ENCODE data around the gene IDUA.
A peak's percentile ranks its signal among the peaks of the same experiment; 100 is the strongest.

Gene IDUA

DNA sequence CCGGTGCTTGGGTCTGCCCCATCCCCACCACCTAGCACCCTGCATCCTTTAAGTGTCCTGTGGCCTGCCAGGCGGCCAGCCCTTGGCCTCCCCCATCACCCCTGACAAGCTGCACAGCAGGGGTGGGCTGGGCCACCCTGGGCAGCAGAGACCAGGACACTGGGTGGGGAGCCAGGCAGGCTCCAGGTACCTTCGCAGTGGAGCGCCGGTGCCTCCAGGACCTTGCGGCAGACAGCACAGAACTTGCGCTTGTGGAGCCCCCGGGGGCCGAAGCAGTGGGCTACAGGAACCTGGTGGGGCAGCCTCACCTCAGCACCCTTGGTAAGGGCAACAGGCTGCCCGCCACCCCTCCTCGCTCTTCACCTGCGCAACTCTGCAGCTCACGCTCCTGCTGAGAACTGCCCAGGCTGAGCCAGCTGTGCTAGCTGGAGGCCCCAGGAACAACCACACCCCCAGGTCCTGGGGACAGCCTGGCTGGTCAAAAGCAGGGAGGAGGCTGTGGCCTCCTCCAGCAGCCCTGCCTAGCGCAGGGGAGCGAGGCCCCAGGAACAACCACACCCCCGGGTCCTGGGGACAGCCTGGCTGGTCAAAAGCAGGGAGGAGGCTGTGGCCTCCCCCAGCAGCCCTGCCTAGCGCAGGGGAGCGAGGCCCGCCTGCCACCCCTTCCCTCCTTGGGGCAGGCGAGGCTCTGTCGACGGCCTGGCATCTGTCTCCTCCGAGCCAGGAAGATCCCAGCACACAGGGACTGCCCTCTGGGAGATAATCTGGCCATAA, 18.0 kb upstream of the IDUA start:
- H3K4me1 ChIP-seq (ENCODE audit: control insufficient read depth, insufficient read depth, low read depth, low read length): peaks cover 38% of the 10 kb centered on the region

DNA sequence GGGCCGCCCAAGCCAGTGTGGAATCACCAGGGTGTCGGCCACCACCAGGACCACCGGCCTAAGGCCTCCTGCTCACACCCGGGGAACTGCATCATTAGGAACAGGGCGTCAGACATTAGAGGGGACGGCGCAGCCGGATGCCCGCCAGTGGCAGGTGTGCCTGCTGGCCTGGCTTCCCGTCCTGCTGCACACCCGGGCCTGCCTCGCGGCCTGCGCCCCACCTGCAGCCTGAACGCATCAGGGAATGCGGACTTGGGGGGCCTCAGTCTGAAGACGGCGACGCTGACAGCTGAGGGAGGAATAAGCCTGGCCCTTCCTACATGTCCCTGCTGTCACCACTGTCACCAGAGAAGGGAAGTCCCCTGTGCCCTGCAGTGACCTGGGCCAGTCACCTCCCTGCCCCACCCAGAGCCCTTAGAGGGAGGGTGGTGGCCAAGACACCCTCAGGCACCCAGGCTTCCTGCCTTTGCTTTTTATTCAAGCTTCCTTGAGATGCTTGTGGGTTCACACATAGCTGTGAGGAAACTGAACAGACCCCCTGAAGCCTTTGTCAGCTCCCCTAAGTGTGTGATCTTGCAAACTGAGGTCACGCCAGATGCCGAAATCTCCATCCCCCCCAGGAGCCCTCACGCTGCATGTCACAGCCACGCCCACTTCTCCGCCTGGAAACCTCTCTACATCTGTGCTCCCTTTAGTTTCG, 16.6 kb upstream of the IDUA start:
- Histone ChIP-seq H3K14ac (ENCODE audit: low read length in 2 of 2) (no peak overlapping the region), H2AFZ (ENCODE audit: low read depth, low read length) (no peak overlapping the region), H3K79me1 (replicated peaks; ENCODE audit: low read length, poor library complexity, severe bottlenecking) (peaks cover 36% of the 10 kb centered on the region), H3K23ac (ENCODE audit: low read length in 2 of 2) (no peak overlapping the region), H3K4me1 (ENCODE audit: control insufficient read depth, insufficient read depth, low read depth, low read length) (peaks cover 39% of the 10 kb centered on the region), H2BK15ac (ENCODE audit: low read depth, poor library complexity, severe bottlenecking) (no peak overlapping the region), H3K27ac (ENCODE audit: low read length, poor library complexity, severe bottlenecking) (no peak overlapping the region), H3K4me3 (ENCODE audit: insufficient read depth in 1 of 2, low read depth in 1 of 2, low read length in 2 of 2) (no peak overlapping the region), H3K9me3 (ENCODE audit: control insufficient read depth, low read length) (no peaks in the 10 kb centered on the region), H3K4ac (ENCODE audit: low read depth in 1 of 2, low read length in 2 of 2) (no peak overlapping the region), H3K18ac (ENCODE audit: low read depth in 1 of 2, low read length in 2 of 2) (no peak overlapping the region), H2AK5ac (ENCODE audit: low read length, severe bottlenecking) (no peak overlapping the region), H4K8ac (ENCODE audit: low read length) (no peak overlapping the region), H2BK120ac (ENCODE audit: low read depth, low read length) (no peak overlapping the region), H3K27me3 (ENCODE audit: control insufficient read depth in 1 of 2, insufficient read depth in 1 of 2, low read length in 2 of 2) (no peaks in the 10 kb centered on the region), H4K91ac (ENCODE audit: low read length) (no peak overlapping the region), H3K4me2 (ENCODE audit: low read length, poor library complexity, severe bottlenecking) (no peak overlapping the region), H2BK5ac (ENCODE audit: low read depth, low read length, poor library complexity, severe bottlenecking) (no peak overlapping the region), H3K36me3 (ENCODE audit: control insufficient read depth in 1 of 2, insufficient read depth in 2 of 2, low read depth in 1 of 2, low read length in 2 of 2) (peaks cover 23 to 51% of the 10 kb centered on the region in 2 experiments), H3K9ac (ENCODE audit: low read length) (no peak overlapping the region), H2BK12ac (ENCODE audit: low read length in 2 of 2) (no peak overlapping the region)
- no peak for DNase-seq
- WGBS: 86% methylated on average over 25 of the region's 25 CpGs

More for the DNA sequence above, 18.0 kb upstream of the IDUA start:
- Histone ChIP-seq H3K14ac (ENCODE audit: low read length in 2 of 2) (no peak overlapping the region), H2BK120ac (ENCODE audit: low read depth, low read length) (no peak overlapping the region), H3K4me3 (ENCODE audit: insufficient read depth in 1 of 2, low read depth in 1 of 2, low read length in 2 of 2) (no peak overlapping the region), H2BK12ac (ENCODE audit: low read length in 2 of 2) (no peak overlapping the region), H3K9ac (ENCODE audit: low read length) (no peak overlapping the region), H3K9me3 (ENCODE audit: control insufficient read depth, low read length) (no peaks in the 10 kb centered on the region), H4K8ac (ENCODE audit: low read length) (no peak overlapping the region), H3K79me1 (replicated peaks; ENCODE audit: low read length, poor library complexity, severe bottlenecking) (peaks cover 36% of the 10 kb centered on the region), H3K27me3 (ENCODE audit: control insufficient read depth in 1 of 2, insufficient read depth in 1 of 2, low read length in 2 of 2) (no peaks in the 10 kb centered on the region), H2AFZ (ENCODE audit: low read depth, low read length) (no peak overlapping the region), H3K23ac (ENCODE audit: low read length in 2 of 2) (no peak overlapping the region), H3K18ac (ENCODE audit: low read depth in 1 of 2, low read length in 2 of 2) (no peak overlapping the region), H3K27ac (ENCODE audit: low read length, poor library complexity, severe bottlenecking) (no peak overlapping the region), H2BK5ac (ENCODE audit: low read depth, low read length, poor library complexity, severe bottlenecking) (no peak overlapping the region), H2AK5ac (ENCODE audit: low read length, severe bottlenecking) (no peak overlapping the region), H3K4me2 (ENCODE audit: low read length, poor library complexity, severe bottlenecking) (no peak overlapping the region), H4K91ac (ENCODE audit: low read length) (peak overlapping the region; percentile 48), H3K4ac (ENCODE audit: low read depth in 1 of 2, low read length in 2 of 2) (no peak overlapping the region), H3K36me3 (ENCODE audit: control insufficient read depth in 1 of 2, insufficient read depth in 2 of 2, low read depth in 1 of 2, low read length in 2 of 2) (peaks cover 33 to 65% of the 10 kb centered on the region in 2 experiments), H2BK15ac (ENCODE audit: low read depth, poor library complexity, severe bottlenecking) (no peak overlapping the region)
- no peak for DNase-seq
- WGBS: 80% methylated on average over 23 of the region's 23 CpGs

GRCh38 chr4:970854-971520, 15.9 kb upstream of the IDUA start:
- H2BK5ac ChIP-seq (ENCODE audit: low read depth, low read length, poor library complexity, severe bottlenecking): no peak overlapping the region
- no peak overlapping the region for H3K14ac ChIP-seq (ENCODE audit: low read length in 2 of 2)

More at GRCh38 chr4:970854-971520, 15.9 kb upstream of the IDUA start:
- Histone ChIP-seq H3K9ac (ENCODE audit: low read length) (no peak overlapping the region), H3K4me2 (ENCODE audit: low read length, poor library complexity, severe bottlenecking) (no peak overlapping the region), H3K23ac (ENCODE audit: low read length in 2 of 2) (no peak overlapping the region), H3K27me3 (ENCODE audit: control insufficient read depth in 1 of 2, insufficient read depth in 1 of 2, low read length in 2 of 2) (no peaks in the 10 kb centered on the region), H3K4me3 (ENCODE audit: insufficient read depth in 1 of 2, low read depth in 1 of 2, low read length in 2 of 2) (no peak overlapping the region), H3K4ac (ENCODE audit: low read depth in 1 of 2, low read length in 2 of 2) (peak overlapping the region in 1 of 2 experiments; percentile 21), H2AFZ (ENCODE audit: low read depth, low read length) (peak overlapping the region; percentile 6), H3K18ac (ENCODE audit: low read depth in 1 of 2, low read length in 2 of 2) (no peak overlapping the region), H4K8ac (ENCODE audit: low read length) (no peak overlapping the region), H3K4me1 (ENCODE audit: control insufficient read depth, insufficient read depth, low read depth, low read length) (peaks cover 34% of the 10 kb centered on the region), H2BK15ac (ENCODE audit: low read depth, poor library complexity, severe bottlenecking) (no peak overlapping the region), H3K9me3 (ENCODE audit: control insufficient read depth, low read length) (no peaks in the 10 kb centered on the region), H2AK5ac (ENCODE audit: low read length, severe bottlenecking) (no peak overlapping the region), H3K36me3 (ENCODE audit: control insufficient read depth in 1 of 2, insufficient read depth in 2 of 2, low read depth in 1 of 2, low read length in 2 of 2) (peaks cover 15 to 43% of the 10 kb centered on the region in 2 experiments), H3K27ac (ENCODE audit: low read length, poor library complexity, severe bottlenecking) (no peak overlapping the region), H4K91ac (ENCODE audit: low read length) (no peak overlapping the region), H2BK12ac (ENCODE audit: low read length in 2 of 2) (no peak overlapping the region), H2BK120ac (ENCODE audit: low read depth, low read length) (no peak overlapping the region), H3K79me1 (replicated peaks; ENCODE audit: low read length, poor library complexity, severe bottlenecking) (peaks cover 36% of the 10 kb centered on the region)
- 77% methylated on average over 17 of the region's 17 CpGs for WGBS
- DNase-seq: no peak

Measured in mesenchymal stem cell (in vitro differentiated cells and primary cell).